Activated naive CD4-positive, alpha-beta T cell treated with anti-CD3 and anti-CD28 coated beads, Interleukin-2, amount 50 U/mL, for 72 hours (primary cell): ENCODE results near the gene IL19. TPM values are rescaled to one million over a fixed set of nuclear protein-coding genes. Genes with fewer than 3 reads are reported as not detected.

Experiments used
- ATAC-seq, 2 donors: fragments of 150-1000 bp; cut with Tn5 transposase; 2 replicates each; pipeline ENCODE4 v1.10.0; 2021; ENCODE audit warnings: mild to moderate bottlenecking in 2 of 2, moderate library complexity in 2 of 2
- DNase-seq, 2 donors: peaks; one replicate each; pipeline ENCODE4 v3.0.0; 2021 to 2022; ENCODE audit warnings: low spot score in 2 of 2
- H3K27ac Mint-ChIP-seq, 2 donors: one replicate each; pipeline ENCODE4 v1.8.0; 2022; ENCODE audit warnings: mild to moderate bottlenecking in 2 of 2, mixed read lengths in 2 of 2
- H3K36me3 Mint-ChIP-seq, 2 donors: one replicate each; pipeline ENCODE4 v1.8.0; 2022; ENCODE audit warnings: mixed read lengths in 2 of 2
- H3K9me3 Mint-ChIP-seq, 2 donors: one replicate each; pipeline ENCODE4 v1.8.0; 2022; ENCODE audit warnings: mixed read lengths in 2 of 2
- total RNA-seq, 2 donors: library from RNA; stranded (reverse); gene quantifications; one replicate each; pipeline ENCODE4 v1.2.3, GENCODE V29; 2022

IL19 gene
- total RNA-seq, 2 donors from 2014 or later, result not detected

DNA sequence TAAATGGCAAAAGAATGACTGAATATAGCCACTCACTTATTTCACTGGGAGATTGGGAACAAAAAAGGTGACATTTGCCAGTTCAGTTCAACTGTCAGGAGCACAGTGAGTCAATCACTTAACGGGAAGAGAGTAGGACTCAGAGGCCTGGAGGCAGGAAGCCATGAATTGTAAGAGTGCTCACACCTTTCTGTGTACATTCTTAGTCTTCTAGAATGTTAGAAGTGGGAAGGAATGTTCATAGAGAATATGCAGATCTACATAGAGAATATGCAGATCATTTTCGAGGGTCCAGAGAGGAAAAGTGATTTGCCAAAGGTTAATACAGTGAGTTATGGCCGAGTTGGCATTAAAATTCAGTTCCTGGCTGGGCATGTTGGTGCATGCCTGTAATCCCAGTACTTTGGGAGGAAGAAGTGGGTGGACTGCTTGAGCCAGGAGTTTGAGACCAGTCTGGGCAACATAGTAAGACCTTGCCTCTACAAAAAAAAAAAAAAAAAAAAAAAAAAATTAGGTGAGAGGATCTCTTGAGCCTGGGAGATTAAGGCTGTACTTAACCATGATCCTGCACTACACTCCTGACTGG lies 103.1 kb downstream of the IL19 start:
- Mint-ChIP-seq H3K9me3 (peaks cover 15 to 30% of the 10 kb centered on the region in 2 donors), H3K36me3 (peaks cover 20 to 33% of the 10 kb centered on the region in 2 donors), H3K27ac (no peak overlapping the region)
- ATAC-seq, result no peak
- no peak for DNase-seq

DNA sequence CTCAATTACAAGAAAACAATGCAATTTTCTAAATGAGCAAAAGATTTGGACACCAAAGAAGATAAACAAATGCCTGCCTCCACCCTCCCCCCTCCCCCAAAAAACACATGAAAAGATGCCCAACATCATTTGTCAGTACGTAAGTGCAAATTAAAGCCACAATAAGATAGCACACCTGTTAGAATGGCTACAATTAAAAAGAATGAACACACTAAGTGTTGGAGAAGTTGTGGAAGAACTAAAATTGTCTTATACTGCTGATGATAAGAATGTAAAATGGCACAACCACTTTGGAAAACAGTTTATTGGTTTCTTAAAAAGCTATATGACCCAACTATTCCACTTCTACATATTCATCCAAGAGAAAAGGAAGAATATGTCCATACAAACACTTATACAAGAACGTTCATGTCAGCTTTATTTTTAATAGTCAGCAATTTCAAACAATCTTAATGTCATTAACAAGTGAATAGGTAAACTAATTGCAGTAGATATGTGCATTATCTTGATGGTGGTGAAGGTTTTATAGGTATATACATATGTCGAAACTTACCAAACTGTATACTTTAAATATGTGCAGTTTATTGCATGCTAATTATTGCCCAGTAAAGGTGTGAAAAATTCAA lies 105.3 kb downstream of the IL19 start:
- Mint-ChIP-seq H3K27ac (no peak overlapping the region), H3K9me3 (peaks cover 15 to 37% of the 10 kb centered on the region in 2 donors), H3K36me3 (peaks cover 20 to 43% of the 10 kb centered on the region in 2 donors)
- DNase-seq (no peak), ATAC-seq (no peak)

DNA sequence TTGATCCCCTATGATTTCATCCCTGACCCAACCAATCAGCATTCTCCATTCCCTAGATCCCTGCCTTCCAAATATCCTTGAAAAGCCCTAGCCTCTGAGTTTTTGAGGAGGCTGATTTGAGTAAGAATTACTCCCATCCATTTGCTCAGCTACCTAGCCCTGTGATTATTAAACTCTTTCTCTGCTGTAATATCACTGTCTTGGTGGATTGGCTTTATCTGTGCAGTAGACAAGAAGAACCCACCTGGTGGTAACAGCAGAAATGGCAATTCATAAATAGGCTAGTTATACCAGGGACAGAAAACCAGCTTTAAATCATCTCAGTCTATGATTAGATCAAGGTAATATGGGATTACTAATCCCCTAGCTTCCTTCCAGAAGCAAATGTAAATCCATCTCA lies 107.9 kb downstream of the IL19 start:
- no peak overlapping the region for H3K27ac Mint-ChIP-seq
- no peak for DNase-seq
- ATAC-seq, result no peak
- peaks cover 20 to 38% of the 10 kb centered on the region in 2 donors for H3K36me3 Mint-ChIP-seq
- peaks cover 10 to 30% of the 10 kb centered on the region in 2 donors for H3K9me3 Mint-ChIP-seq

DNA sequence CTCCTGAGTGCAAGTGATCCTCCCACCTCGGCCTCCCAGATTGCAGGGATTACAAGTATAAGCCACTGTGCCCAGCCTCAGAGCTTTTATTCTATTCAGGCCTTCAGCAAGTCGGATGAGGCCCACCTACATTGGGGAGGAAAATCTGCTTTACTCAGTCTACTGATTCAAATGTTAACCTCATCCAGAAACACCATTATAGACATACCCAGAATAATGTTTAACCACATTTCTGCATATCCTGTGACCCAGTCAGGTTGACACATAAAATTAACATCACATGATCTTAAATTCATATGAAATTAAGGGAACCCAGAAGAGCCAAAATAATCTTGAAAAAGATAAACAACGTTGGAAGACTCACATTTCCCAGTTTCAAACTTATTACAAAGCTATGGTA lies 109.7 kb downstream of the IL19 start:
- peak; percentile 63 to 69 for ATAC-seq

DNA sequence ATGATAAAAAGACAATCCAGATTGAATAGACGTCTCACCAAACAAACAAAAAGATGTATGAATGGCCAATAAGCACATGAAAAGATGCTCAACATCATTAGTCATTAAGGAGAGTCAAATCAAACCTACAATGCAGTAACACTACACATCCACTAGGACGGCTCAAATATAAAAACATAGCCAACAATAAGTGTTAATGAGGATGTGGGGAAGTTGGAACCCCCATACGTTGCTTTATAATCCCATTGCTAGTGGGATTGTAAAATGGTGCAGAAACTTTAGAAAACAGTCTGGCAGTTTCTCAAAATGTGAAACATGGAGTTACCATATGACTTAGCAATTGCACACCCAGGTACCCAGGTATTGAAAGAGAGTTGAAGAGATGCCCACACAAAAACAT lies 112.0 kb downstream of the IL19 start:
- H3K9me3 Mint-ChIP-seq, result peaks cover 7 to 14% of the 10 kb centered on the region in 2 donors
- H3K36me3 Mint-ChIP-seq, result peaks cover 7 to 21% of the 10 kb centered on the region in 2 donors
- H3K27ac Mint-ChIP-seq, result no peak overlapping the region
- ATAC-seq, result no peak
- DNase-seq, result no peak

More for the DNA sequence above, 109.7 kb downstream of the IL19 start:
- Mint-ChIP-seq H3K36me3 (peaks cover 17 to 33% of the 10 kb centered on the region in 2 donors), H3K9me3 (peaks cover 10 to 23% of the 10 kb centered on the region in 2 donors), H3K27ac (no peak overlapping the region)
- no peak for DNase-seq

DNA sequence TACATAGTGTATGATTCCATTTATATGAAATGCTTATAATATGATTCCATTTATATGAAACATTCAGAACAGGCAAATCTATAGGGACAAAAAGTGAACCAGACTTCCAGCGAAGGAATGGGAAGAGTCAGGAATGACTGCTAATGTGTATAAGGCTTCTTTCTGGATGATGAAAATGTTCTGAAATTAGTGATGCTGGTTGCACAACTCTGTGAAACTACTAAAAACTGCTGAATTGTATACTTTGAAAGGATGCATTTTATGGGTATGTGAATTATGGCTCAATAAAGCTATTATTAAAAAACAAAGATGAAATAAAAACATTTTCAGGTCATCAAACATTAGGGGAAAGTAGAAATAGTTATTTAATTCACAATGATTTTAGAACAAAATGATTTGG lies 112.6 kb downstream of the IL19 start:
- ATAC-seq, result no peak
- no peak overlapping the region for H3K27ac Mint-ChIP-seq
- H3K36me3 Mint-ChIP-seq, result peaks cover 4 to 15% of the 10 kb centered on the region in 2 donors
- DNase-seq, result no peak
- H3K9me3 Mint-ChIP-seq, result peaks cover 5 to 12% of the 10 kb centered on the region in 2 donors

DNA sequence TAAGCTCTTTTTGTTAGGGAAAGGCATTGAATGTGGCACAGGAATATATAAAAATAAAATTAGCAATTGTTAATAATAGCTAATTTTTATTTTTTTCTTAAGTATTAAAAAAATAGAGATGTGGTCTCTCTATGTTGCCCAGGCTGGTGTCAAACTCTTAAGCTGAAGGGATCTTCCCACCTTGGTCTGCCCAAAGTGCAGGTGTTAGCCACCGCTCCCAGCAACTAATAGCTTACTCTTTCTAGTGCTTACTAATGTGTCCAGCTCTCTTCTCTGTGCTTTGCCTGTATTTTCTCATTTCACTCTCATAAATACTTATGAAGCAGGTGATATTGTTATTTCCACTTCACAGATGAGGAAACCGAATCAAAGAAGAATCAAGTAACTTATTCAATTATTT lies 113.3 kb downstream of the IL19 start:
- Mint-ChIP-seq H3K27ac (no peak overlapping the region), H3K9me3 (peaks cover 0 to 6% of the 10 kb centered on the region in 2 donors), H3K36me3 (peaks cover 0 to 9% of the 10 kb centered on the region in 2 donors)
- ATAC-seq (no peak), DNase-seq (no peak)

DNA sequence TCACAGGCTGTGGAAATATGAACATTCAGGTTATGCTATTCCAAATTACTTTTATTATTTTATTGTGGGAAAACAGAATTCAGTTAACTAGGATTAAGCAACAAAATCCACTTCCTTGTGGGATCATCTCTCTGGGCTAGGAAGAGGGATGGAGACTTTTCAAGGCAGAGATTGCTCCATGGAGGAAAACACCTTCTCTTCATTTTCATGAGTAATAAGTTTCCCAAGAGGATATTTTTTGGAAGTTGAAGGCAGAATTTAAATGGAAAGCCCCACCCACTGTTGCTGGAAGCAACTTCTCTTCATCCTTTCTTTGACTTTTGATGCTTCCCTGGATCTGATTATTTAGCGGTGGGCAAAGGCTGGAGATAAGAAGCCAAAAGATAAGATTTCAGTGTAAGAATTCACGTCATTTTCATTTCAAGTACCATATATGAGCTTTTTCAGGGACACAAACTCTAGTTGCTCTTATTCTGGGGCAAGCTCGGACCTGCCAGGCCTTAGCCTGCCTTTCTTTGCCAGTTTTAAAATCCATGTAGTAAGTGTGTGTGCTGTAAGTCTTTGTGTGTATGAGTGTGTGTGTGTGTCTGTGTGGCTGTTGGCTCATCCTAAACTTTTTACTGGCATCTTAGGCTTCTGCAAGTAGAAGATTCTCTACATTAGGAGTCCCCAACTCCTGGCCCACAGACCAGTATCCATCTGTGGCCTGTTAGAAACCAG lies 114.9 kb downstream of the IL19 start:
- H3K27ac Mint-ChIP-seq, result no peak overlapping the region
- ATAC-seq, result no peak
- H3K9me3 Mint-ChIP-seq, result no peaks in the 10 kb centered on the region
- no peak for DNase-seq
- no peaks in the 10 kb centered on the region for H3K36me3 Mint-ChIP-seq

DNA sequence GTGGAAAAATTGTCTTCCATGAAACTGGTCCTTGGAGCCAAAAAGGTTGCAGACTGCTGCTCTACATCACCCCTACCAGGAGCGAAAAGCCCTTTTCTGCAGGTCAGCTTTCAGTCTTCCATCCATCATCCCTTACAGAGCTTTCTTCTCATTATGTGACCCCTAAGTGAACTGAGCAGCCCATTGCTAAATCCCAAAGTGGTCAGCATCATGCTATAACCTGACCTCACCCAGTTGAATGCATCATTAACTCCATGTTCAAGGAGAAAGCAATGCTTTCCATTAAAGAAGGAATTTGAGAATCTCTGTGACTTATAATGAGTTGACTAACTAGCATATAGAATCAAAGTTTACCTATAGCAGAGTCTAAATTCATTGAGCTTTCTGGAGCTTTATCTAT lies 116.3 kb downstream of the IL19 start:
- ATAC-seq (no peak), DNase-seq (no peak)
- Mint-ChIP-seq H3K36me3 (no peaks in the 10 kb centered on the region), H3K9me3 (no peaks in the 10 kb centered on the region), H3K27ac (no peak overlapping the region)

DNA sequence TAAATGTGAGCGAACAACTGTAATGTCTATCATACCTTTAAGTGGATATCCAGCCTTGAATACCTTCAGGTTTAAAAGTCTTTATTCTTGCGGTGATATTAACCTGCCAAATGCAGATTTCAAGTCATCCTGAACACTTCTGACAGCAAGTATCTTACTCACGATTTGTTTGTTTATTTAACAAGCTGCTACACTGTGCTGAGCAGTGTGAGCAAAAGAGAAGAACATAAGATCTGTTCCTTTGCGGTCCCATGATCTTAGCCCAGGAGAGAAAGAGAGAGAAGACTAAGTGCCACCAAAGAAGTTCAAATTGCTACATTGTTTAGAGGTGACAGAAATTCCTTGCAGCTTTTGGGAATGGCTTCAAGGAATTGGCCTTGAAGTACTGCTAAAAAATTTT lies 117.1 kb downstream of the IL19 start:
- ATAC-seq, result no peak
- no peaks in the 10 kb centered on the region for H3K9me3 Mint-ChIP-seq
- DNase-seq, result no peak
- no peaks in the 10 kb centered on the region for H3K36me3 Mint-ChIP-seq
- no peak overlapping the region for H3K27ac Mint-ChIP-seq

DNA sequence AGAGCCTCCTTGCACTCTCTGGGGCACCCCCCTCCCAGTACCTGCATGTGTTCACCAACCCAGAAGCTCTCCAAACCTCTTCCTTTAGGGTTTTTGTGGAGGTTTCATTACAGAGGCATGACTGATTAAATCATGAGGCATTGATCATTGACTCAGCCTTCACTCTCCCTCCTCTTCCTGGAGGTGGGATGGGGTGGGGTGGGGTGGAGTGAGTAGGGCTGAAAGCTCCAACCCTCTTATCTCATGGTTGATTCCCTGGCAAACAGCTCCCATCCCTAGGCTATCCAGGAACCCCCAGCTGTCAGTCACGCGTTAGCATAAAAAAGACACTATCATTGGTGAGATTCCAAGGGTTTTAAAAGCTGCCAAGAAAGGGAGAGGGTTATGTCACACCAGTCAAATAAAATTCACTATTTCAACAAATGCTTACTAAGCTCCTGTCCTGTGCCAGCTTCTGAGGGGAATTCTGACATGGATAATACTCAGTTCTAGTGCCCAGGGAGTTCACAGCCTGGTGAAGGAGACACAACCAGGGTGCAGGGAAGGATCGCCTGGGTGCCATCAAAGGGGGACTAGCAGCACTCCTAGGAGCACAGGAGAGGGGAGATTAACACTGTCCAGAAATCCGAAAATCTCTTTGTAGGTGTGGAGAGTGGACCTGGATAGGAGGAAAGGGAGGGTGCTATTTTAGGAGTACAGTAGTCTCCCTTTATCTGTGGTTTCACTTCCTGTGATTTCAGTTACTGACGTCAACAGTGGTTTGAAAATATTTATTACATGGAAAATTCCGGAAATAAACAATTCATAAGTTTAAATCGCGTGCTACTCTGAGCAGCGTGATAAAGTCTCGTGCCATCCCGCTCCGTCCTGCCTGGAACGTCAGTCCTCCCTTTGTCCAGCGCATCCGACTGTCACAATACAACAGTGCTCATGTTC lies 119.8 kb downstream of the IL19 start:
- no peak for DNase-seq
- no peaks in the 10 kb centered on the region for H3K9me3 Mint-ChIP-seq
- peak overlapping the region; percentile 17 to 73 for H3K27ac Mint-ChIP-seq
- peak; percentile 50 to 92 for ATAC-seq
- no peaks in the 10 kb centered on the region for H3K36me3 Mint-ChIP-seq

DNA sequence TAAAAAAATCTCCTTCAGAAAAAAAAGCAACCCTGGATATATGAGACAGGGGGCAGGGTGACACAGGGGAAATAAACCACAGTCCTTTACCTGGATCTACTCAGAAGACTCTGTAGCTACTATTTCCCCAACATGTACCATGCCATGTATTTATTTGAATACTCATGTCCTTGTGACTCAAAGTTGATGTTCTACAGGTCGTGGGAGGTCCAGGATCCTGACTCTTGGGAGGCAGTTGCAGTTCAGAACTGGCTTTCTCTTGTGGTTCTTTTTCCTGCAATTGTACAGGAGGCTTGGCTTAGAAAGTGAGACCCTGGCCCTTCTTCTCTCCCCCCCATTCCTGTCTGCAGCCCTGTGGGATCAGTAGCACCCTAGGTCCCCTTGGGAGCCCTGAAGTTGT lies 120.8 kb downstream of the IL19 start:
- Mint-ChIP-seq H3K27ac (peak overlapping the region in 1 of 2 donors; percentile 73), H3K9me3 (no peaks in the 10 kb centered on the region), H3K36me3 (no peaks in the 10 kb centered on the region)
- DNase-seq, result no peak
- peak; percentile 15 to 54 for ATAC-seq

Other genes starting within 250 kb of the IL19 start
- 100 to 1,000 TPM in 1 of 2 donors, 10 to 100 TPM in 1; 87.1 to 111 TPM for gene EIF2D, start 158.3 kb upstream of the IL19 start, total RNA-seq
- 10 to 100 TPM in 1 of 2 donors, 1 to 10 TPM in 1; 2.8 to 12.8 TPM for gene DYRK3, start 135.2 kb upstream of the IL19 start, total RNA-seq
- gene MAPKAPK2, start 85.9 kb upstream of the IL19 start, total RNA-seq, result 100 to 1,000 TPM in 1 of 2 donors, 10 to 100 TPM in 1; 69.4 to 116 TPM
- under 1 TPM in 1 of 2 donors, not detected in 1; 0.29 TPM for gene IL10, start 1.7 kb downstream of the IL19 start, total RNA-seq
- not detected for gene IL20, start 94.8 kb downstream of the IL19 start, total RNA-seq
- 10 to 100 TPM; 19.0 to 22.2 TPM for gene IL24, start 126.7 kb downstream of the IL19 start, total RNA-seq
- 10 to 100 TPM; 31.4 to 37.3 TPM for gene FCMR, start 151.2 kb downstream of the IL19 start, total RNA-seq
- under 1 TPM in 1 of 2 donors, not detected in 1; 0.05 TPM for gene PIGR, start 175.7 kb downstream of the IL19 start, total RNA-seq
- gene FCAMR, start 199.7 kb downstream of the IL19 start, total RNA-seq, result not detected